DMS114 treated with DMSO at 0.1 percent for 48 hours (cell line): ENCODE data around the gene GNB1.

Source experiments
- DNase-seq: peaks from one replicate; lab custom pipeline; 2025; ENCODE audit not compliant: unreplicated experiment; lab: John Stamatoyannopoulos, UW

GNB1 gene

DNA sequence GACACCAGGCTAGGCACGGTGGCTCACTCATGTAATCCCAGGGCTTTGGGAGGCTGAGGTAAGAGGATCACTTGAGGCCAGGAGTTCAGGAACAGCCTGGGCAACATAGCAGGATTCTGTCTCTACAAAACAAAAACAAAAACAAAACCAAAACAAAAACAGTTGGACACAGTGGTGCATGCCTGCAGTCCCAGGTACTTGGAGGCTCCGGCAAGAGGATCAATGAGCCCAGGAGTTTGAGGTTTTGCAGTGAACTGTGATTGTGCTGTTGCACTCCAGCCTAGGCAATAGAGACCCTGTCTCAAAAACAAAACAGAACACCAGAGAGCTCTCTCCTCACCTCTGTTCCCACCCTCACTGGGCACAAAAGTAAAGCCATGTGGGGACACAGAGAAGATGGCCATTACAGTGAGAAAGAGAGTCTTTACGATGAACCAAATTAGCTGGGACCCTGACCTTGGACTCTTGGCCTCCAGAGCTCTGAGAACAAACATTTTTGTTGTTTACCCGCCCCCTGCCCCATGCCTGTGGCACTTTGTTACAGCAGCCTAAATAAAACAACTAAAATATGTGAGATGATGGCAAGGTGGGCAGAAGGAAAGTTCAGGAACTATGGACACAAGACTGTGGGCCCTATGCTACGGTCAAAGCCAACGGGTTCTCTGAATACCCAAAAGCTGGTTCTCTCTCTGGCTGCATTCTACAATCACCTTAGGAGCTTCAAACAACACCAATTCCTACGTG is 122.5 kb downstream of the GNB1 start:
- no peak for DNase-seq

DNA sequence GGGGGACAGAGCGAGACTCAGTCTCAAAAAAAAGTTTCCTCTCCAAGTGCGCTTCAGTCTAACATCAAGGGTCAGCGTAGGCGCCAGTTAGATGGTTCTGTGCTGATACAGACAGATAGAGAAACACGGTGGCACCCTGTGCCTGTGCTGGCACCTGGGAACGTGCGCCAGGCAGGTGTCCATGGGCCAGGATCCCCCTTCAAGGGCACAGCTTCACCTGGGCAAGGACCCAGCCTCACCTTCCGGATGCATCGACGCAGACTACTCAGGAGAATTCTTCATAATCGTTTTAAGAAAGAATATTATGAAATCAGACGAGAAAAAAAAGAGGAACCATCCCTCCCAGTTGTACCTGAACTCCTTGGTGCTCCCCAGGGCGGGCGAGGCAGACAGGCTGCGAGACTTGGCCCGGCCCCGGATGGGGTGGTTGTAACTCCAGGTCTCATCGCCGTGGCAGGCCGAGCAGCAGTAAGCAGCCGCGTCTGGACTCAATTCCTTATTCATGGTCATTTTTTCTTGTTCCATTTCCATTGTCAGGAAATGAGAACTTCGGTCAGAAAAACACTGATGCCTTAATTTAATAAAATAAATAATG is 125.9 kb downstream of the GNB1 start:
- DNase-seq, result no peak

DNA sequence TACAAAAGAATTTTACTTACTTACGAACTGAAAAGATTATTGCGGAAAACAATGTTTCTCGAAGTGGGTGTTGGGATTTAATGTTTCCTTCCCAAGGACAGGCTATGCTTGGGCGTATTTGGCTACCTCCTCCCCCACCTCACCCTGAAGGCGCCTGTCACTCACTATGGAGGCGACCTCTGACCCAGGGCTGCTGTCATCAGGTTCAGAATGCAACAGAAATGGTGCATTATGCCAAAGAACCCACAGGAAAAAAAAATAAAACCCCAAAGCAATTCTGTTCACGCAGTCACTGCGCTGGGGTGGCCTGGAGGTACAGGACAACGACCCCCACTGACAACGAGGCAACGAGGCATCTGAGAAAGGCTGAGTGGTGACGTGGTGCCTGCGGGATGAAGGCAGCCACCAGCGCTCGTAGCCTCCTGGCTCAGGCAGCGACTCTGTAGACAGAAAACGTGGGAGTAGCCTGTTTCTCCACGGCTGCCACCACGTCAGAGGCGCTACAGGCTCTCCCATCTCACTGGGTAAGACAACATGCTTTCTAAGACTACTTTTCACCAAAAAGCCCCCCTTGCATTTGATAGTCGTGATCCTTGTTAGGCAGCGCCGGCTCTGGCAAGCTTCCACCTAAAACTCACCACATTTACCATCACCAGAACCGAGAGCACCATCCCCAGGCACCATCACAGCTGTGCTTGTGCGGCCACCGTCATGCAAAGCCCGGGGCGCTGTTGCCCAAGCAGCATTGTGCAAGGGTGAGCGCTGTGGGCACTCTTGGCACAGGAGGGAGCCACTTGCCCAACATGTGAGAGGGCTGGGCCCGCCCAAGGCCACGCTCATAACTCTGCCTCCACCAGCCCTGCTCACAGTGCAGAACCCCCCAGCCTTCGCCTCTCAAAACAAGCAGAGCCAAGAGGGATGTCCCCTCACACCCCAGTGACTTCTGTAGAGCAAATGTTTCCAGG is 126.9 kb downstream of the GNB1 start:
- no peak for DNase-seq

DNA sequence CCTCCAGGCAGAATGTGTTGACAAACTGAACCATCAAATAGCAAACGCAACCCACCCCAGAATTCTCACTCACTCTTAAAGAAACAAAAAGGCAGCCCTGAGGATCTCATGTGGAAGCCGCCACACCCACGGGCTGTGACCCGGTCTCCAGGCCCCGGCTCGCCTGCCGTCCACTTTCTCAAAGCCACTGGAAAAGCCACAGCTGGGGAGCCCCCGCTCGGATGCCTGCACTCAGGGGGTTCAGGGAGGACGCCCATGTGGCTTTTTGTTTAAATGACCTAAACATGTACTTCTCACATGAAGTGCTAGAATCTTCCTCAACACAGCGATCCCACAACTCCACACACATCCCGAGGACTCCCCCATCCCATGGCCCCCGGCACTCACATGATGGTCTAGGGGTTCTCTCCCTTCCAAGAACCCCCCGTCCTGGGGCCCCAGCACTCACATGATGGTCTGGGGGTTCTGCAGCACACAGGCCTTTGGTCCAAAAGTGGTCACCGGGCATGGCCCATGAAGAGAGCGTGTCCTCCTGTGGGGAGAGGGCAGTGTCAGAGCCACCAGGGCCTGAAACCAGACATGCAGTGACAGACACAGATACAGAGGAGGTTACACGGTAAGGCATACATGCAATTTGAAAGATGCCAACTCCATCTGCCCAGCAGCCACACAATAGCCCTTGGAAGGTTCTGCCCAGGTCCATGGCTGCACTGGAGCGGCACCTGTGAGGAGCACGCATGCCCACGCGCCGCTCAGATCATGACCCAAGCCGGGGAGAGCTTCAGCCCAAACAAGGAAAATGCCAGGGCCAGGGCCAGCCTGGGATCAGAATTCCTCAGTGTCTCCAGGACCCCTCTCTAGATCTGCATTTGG is 129.1 kb downstream of the GNB1 start:
- no peak for DNase-seq

DNA sequence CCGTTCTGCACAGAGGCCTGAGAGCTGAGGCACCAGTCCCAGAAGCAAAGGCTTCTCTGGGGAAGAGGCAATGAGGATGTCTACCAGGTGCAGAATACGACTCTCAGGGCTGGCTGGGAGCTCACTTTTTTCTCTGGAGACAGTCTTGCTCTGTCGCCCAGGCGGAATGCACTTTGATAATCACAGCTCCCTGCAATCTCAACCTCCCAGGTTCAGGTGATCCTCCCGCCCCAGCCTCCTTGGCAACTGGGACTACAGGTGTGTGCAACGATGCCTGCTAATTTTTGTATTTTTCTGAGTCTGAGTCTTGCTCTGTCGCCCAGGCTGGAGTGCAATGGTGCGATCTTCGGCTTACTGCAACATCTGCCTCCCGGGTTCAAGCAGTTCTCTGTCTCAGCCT is 130.2 kb downstream of the GNB1 start:
- DNase-seq, result no peak

DNA sequence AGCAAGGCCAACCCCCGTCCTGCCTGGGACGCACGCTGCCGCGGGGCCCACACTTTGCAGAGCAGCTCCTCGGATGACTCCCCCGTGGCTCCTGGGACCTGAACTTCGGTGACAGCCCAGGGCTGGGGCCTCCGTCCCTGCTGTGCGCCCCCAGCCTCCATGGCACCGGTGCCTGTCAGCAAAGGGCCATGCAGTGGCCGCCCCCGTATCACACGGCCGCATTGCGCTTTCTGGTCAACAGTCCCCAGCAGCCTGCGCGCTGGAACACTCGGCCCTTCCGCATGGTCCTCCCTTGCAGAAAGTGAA is 130.6 kb downstream of the GNB1 start:
- DNase-seq, result no peak

DNA sequence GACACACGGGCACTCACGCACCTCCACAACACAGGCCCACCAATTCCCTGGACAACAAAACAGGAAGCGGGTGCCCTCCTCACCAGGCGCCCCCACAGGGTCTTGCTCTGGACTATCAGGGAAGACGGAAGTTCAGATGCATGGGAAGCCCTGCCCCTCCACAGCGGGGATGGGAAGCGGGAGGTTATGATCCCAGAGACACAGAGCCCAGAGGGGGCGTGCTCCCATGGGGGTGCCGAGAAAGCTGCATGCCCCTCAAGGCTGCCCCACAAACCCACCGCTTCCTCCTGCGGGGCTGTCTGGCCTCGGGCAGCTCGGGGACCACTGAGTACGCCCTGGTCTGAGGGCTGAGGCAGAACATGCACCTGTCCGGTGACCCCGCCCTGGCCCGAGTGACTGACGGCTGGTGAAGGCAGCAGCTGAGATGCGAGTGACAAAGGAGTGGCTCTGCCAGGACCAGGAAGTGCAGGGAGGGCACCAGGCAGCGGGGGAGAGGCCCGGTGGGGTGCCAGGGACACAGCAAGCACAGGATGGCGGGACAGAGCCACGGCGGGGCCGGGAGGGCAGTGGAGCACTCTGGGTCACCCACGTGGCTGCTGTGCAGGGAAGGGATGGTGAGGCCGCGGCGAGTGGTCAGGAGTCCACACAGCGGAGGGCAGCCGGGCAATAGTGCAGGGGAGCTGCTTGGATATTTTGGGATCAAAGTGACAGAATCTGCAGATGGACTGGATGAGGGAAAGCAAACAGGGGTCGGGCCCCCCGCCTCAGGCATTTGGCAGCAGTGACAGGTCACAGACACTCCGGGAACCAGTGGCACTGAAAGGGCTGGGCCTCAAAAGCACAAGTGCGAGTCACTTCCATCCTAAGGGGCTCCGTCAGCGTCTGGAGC is 131.2 kb downstream of the GNB1 start:
- DNase-seq, result no peak

DNA sequence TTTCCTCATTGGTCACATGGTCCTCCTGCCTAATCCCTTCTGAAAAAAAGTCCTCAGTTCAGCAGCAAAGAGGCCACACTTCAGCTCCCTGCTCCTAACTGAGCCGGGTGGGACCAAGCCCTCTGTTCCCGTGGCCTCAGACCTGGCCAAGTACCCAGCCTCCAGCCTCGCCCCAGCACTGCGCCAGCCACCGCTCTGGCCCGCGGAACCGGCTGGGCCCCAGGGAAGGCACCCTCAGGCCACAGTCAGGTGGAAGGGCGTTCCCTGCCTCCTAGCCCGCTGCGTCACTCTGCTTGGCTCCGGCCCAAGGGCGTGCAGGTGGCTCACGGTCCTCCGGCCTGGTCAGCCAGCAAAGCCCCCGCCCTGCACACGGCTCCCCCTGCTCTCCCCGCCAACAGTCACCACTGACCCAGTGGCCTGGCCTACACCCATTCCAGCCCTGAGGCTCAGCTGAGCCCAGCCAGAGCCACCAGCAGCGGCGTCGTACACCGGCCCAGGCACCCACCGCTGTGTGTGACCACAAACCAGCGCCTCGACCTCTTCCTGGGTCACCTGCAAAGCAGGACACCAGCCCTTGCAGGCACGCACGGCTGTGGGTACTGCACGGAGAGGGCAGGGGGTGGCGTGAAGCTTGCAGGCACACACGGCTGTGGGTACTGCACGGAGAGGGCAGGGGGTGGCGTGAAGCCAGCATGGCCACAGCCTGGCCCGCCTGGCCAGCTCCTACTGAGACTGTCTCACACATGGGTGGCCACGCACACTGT is 132.0 kb downstream of the GNB1 start:
- no peak for DNase-seq

DNA sequence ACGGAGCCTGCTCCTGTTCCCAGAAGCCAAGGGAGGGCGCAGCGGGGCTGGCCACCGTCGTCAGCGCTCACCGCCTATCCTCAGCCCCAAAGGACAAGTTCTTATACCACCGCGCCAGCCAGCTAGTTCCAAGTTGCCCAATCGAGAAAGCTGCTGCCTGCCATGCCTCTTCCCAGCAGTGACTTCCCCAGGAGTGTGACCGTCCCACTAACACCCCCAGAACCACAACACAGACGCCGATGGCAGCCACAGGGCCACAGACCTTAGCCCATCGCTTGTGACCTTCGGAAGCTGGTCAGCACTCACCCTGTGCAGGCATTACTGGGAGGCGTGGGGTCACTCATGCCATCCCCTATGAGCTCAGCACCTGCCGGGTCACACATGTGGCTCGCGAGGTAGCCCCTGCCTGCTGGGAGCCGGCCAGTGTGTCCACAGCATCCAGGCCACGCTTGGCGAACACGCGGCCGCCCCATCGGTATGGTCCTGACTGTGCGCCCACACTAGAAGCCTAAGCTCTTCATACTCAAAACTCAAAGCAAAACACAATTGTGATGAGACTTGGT is 132.7 kb downstream of the GNB1 start:
- no peak for DNase-seq

DNA sequence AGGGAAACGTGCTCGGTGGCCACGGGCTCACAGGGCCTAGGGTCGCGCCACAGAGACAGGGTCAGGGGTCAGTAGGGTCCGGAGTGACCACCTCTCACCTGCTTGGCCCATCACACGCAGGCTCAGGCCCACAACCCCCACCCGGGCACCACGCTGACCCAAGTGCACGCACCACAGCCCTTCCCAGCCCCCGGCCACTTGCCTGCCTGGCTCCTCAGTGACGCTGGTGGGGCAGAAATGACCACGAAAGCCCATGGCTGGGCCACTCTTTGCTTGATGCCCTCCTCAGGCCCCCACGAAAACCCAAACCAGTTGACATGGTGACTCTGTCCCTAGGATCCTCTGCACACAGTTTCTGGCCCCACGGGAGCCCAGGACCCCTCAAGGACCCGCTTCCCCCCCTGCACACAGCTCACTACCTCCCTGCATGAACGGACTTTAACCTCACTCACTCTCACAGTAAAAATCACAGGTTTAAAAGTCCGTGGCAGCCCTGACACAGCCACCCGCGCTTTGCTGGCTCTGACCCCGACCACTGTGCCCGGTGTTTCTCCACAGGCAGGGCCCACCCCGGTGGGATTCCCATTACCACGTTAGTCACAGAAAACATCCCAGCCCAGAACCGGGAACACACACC is 133.3 kb downstream of the GNB1 start:
- no peak for DNase-seq

DNA sequence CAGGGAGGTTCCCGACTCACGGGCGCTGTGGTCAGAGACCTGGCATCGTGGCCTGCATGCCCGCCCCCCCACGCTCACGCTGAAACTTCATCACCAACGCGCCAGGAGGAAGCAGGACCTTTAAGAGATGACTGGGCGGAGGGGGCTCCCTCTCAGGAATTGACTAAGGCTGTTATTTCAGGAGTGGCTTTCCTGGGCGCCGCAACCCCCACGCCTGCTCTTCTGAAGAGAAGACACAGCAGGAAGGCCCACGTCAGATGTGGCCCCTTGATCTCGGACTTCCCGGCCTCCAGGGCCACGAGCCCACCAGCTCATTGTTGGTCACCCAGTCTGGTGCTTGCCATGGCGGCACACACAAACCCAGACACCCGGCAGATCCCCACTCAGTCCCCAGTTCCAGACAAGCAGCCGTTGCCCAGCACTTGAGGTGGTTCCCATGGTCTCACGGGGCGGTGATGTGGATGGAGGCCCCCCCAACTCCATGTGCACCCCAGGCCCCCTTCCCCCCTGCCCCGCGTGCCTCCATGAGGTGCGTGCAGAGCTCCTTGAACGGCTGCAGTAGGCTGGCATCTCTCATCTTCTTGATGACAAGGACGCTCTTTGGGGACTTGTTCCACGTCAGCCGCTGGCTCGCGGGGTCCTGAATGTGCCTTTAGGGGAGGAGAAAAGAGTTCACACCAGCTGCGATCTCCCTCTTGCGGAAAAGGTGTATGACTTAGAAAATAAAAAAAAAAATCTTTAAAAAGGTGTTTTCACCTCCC is 134.0 kb downstream of the GNB1 start:
- no peak for DNase-seq

DNA sequence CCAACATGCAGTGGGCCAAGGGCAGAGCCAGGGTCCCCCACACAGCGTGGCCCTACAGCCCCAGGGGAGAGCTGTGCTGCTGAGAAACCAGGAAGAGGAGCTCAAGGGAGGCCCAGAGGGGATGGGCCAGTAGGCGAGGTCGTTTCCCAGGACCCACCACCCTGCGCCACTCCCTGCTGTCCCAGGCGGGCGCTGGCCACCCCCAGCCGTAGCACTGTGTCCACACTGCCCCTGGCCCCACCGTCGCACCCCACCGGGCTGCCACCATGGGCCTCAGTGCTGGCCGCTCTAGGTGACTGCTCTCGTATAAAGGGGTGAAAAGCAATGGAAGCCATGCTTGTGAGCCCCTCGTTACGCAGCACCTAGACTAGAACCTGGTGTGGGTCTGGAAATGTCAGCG is 135.0 kb downstream of the GNB1 start:
- no peak for DNase-seq

DNA sequence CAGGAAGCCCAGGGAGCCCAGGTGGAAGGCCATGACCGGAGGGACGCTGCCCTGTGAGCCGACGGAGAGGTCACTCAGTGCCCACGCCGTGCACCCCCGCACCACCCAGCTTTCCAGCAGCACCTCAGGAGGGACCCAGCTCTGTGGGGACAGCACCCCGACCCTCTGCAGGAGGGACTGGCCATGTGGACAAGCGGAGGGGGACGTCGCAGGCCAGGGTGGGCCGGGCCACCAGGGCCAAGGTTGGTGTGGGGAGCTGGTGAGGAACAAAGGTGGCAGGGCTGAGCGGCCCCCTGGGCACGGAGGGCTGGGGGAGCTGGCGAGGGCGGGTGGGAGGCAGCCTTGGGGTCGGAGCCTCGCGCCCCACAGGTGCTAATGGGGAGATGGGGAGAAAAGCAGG is 135.5 kb downstream of the GNB1 start:
- DNase-seq, result no peak

DNA sequence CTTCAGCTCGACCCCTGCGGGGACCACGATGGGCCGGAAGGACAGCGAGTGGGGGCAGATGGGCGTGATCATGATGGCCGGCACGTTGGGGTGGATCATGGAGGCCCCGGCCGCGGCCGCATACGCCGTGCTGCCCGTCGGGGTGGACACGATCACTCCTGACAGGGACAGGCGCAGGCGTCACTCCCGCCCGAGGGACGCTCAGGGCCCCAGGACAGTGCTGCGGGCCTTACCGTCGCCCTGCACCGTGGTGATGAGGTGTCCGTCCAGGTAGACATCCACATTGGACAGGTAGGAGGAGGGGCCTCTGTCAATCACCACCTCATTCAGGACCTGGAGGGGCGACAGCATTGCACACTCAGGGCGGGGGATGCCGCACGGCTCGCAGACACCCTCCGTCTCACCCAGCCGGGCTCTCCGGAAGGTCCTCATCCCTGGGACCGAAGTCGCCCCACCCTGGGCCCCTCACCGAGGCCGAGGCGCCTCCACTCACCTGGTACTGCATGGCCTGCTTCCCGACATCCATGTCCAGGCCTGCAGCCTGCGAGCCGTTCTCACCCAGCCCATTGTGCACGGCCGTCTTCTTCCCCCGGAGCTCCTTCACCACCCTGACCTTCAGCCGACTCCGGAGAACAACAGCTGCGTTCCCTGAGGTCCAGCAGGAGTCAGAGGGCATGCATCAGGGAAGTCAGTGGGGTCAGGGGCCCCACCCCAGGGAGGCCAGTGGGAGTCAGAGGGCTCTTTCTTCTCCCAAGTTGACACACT is 136.7 kb downstream of the GNB1 start:
- no peak for DNase-seq

DNA sequence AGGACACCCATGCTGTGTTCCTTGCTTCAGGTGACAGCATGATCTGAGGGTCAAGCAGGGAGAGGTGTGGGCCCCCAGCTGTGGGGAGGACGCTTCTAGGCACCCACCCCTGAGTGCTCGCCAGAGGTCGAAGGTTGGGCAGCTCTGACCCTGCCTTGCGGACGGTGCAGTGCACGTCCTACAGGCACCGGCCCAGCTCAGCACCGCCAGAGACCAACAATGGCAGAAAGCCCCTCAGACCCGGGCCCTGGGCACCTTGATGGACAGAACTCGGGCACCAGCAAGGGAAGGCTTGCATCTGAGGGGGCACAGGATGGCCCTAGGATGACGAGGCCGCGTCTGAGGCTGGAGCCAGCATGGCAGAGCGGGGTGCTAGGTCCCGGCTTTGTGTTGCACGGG is 137.3 kb downstream of the GNB1 start:
- DNase-seq, result no peak

DNA sequence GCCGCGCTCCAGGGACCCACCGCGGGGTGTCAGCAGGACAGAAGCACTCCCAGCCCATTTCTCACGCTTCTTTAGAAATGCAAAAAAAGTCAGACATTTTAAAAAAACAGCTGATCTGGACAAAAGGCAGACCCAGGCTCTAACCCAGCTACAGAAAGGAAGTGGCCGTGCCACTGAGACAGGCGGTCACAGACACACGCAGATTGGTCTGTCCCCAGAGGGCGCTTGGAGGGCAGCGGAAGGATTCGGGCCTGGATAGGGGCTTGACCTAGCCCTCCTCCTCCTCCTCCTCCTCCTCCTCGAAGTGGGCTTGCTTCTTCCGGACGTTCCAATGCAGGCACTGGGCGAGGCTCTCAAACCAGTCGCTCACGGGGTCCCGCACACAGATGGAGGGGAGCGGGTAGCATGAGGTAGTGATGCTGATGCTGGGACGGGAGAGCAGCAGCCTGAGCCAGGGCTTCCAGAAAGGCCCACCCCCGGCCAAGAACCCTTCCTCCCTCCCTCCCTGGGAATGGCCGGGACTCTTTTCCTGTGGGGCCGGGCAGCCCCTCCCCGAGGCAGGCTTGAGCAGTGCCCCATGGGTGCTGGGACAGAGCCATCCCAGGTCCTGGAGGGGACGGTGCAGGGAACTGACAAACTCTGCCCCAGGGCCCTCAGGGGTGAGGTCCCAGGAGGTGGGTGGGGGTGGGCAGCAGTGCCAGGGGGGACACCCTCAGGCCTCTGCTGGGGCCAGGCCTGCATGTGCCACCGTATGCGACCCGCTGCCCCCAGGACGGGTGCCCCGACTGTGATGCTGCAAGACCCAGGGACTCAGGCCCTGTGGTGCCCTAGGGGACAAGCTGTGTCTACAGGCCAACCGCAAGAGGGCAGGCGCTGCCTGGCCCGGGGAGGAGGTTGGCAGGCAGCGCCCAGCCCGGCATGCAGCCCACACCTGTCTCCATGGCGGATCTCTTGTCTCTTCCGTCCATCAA is 138.0 kb downstream of the GNB1 start:
- DNase-seq, result no peak
